Ecto neural progenitor cell (in vitro differentiated cells): ENCODE measurements around the gene LDHB.
"Not testable (repeated sequence)": the region's sequence is repeated elsewhere in the genome, so short reads cannot be mapped to it uniquely, and the experiment has no call there.

Experiments
- DNase-seq: peaks from one replicate; pipeline ENCODE4 v3.0.0-alpha.2; 2018; ENCODE audit warnings: low spot score

Gene LDHB

DNA sequence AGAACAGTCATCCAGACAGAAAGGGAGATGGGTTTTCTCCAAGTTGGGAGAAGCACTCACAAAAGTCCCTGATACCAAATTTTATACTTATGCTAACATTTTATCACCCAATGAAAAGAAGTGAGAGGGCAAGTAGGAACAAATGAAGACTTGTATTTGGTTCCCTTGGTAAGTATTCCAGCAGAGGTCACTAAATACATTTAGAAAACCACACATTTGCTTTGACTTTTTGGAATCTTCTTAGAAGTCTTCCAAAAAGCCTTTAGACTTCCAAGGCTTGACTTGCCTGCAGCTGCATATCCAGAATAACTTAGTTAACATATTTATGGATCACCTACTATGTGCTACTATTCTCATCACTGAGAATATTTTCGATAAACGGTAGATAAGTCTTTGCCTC lies 49.9 kb downstream of the LDHB start:
- DNase-seq, result no peak

DNA sequence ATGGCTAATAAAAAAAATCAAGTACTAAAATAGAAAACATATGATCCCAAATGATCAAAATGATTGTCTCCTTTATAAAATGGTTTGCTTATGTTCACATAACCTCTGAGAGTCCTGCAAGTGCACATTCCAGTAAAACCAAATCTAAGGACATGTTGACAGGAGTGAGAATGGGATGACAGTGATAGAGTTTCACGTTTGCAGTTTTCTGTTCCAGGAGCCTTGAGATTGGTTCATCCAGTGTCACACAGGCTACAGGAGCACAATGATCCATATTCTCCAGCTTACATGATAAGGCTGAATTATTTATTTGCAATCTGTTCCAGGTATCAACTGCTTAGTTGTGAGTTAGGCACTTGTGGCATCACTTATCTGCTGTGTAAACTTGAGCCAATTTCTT lies 51.5 kb downstream of the LDHB start:
- no peak for DNase-seq

DNA sequence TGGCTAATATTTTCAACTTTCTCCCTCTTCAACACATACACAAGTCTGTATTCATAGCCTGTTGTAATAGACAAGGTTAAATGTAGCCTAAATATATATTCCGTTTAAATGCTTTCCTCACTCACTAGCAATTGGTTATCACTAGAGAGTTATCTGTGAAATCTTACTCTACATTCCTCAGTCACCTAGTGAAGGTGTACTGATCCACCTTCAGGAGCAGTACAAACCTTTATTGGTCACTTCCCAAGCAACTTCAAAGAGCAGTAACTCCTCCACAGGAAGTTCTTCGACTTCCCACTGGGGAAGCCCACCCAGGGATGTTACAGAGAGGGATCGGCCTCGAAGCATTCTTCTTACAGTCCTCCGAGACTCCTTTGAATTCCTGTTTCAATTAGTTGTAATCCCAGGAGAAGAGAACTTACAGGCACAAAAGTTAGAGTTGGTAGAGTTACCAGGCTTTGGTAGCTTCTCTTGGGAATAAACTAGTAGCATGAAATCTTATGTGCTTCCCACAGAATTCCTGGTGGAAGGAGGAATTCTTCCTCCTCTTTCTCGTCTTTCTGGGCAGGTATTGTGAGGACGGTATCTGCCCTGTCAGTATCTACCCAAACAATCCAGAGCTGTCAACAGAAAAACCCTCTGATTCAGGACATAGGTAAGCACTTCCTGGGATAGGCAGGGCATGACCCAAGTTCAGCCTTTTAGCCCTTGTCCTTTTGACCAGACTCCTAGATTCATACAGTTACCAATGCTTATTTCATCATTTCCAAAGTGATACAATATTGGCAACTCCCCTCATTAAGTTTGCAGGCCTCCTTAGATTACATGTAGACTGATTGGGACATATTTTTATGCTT lies 53.2 kb downstream of the LDHB start, which contains the start of gene GYS2:
GYS2 (minus strand) TSS at position 603 of the 857 bp plus-strand sequence; CDS start at position 348, 255 bp downstream.
- DNase-seq, result no peak

DNA sequence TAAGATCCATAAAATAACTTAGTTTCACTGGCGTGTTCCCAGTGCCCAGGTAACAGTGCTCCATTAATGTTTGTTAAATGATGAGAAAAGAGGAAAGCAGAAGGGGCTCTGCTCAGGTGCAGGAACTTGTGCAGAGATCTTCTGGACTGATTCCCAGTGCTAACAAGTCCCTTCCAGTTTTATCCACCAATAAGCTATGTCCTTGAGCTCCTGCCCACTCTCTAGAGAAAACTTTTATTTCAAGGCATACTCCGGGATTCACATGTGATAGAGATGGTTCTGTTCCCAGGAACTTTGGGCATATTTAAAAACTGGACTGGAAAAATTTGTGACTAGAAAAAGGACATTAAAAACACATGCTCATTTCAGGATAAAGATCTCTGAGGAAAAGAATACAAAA lies 54.9 kb downstream of the LDHB start:
- DNase-seq, result no peak

DNA sequence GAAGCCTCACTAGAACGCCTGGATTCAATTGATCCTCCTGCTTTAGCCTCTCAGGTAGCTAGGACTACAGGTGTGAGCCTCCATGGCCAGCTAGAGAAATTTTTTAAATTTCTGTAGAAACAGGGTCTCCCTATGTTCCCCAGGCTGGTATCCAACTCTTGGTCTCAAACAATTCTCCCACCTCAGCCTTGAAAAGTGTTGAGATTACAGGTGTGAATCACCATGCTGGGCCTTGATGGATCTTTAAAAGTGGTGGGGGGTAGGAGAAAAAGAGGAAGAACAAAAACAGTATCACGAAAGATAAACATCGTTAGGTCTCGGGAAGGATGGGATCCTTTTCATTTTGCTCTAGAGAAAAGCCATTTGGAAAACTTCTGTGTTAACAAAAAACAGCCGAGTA lies 57.4 kb downstream of the LDHB start:
- DNase-seq, result no peak

DNA sequence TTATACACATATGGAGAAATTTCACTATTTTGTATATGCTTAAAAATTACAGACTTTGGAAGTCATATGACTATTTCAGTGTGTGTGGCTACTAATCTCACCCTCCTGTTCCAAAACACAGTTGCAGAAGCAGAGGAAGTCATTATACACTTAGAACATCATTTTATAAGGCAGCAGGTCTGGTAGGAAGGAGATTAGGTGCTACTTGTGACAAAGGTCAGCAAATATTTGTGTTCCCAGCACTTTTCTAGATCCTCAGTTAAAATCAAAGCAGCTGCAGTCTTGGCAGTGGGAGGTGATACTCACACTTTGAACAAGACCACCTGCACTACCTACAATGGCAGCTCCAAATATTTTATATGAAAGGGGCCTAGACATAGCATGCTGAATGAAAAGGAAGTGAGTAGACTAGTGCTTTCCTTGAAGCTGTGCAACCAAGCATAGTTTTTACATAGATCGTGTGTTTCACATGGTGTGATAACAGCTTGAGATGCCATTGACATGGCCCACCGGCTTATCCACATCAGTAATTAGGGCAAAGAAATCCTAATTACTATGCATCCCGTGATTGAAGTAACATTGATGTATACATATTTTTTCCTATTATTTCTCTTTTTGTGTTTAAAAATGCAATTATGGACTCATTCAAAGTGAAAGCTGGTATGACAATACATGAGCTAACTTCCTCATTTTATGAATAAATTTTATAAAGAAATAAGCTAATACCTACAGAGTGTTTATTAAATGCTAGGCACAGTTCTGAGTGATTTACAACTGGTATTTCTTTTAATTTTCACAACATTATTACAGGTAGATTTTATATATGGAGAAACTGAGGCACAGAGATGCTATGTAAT lies 58.3 kb downstream of the LDHB start:
- no peak for DNase-seq

DNA sequence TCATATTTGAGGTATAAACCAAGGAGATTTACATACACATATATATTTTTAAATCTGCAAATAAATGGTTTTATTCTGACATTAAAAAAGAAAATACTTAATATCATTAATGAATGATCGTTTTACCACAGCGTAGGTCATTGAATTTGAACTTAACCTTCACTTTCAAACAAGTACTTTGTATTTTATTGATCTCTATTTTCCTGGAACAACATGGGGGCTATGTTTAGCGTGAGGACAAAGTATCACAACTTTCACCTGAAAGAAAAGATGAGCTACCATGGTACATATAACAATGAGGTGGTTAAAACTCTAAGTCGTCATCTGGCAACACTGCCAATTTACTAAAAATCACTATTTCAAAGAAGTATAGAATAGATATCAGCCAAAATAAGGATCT lies 59.0 kb downstream of the LDHB start:
- no peak for DNase-seq

DNA sequence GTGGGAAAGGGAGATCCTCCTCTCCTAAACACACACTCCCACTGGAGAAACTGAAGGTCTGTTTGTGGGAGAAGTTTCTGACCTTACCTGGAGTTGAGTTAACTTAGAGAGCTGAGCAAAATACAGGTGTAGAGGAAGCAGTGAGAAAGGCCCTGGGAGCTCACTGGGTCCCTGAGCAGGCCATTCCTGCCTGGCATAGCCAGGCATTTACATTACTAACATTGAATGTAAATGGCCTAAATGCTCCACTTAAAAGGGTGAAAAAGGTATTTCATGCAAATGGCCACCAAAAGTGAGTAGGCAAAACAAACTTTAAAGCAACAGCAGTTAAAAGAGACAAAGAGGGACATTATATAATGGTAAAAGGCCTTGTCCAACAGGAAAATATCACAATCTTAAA lies 62.3 kb downstream of the LDHB start:
- not testable (repeated sequence) for DNase-seq

DNA sequence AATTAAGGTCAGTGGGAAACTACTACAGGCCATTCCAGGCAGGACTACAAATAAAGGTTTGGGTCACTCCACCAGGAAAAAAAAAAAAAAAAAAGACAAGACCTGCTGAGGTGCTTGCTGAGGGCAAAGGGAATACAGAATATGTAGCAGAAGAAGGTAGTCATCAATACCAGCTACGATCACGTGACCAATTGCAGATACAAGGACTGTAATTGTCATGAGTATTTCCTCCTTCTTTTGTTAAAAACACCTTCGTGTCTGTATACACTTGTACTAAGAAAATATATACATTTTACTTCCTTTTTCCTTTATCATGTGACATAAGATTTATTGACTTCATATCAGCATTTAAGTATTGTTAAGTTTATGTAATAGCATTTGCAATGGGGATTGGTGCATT lies 72.2 kb downstream of the LDHB start:
- DNase-seq, result no peak
